Measurements from ENCODE around the gene MBNL1.
"Not testable (repeated sequence)": the region's sequence is repeated elsewhere in the genome, so short reads cannot be mapped to it uniquely, and the experiment has no call there.

Gene MBNL1

GRCh38 chr3:152365126-152365525 lies 96.4 kb downstream of the MBNL1 start:
- in situ Hi-C loops (cut with MboI; ENCODE audit: low sequenced_read_pairs, unreplicated experiment), result no loop called here
- TF ChIP-seq, protein P1, sequence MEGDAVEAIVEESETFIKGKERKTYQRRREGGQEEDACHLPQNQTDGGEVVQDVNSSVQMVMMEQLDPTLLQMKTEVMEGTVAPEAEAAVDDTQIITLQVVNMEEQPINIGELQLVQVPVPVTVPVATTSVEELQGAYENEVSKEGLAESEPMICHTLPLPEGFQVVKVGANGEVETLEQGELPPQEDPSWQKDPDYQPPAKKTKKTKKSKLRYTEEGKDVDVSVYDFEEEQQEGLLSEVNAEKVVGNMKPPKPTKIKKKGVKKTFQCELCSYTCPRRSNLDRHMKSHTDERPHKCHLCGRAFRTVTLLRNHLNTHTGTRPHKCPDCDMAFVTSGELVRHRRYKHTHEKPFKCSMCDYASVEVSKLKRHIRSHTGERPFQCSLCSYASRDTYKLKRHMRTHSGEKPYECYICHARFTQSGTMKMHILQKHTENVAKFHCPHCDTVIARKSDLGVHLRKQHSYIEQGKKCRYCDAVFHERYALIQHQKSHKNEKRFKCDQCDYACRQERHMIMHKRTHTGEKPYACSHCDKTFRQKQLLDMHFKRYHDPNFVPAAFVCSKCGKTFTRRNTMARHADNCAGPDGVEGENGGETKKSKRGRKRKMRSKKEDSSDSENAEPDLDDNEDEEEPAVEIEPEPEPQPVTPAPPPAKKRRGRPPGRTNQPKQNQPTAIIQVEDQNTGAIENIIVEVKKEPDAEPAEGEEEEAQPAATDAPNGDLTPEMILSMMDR (IDR thresholded peaks at IDR 0.05; ENCODE audit: borderline replicate concordance, control extremely low read depth, extremely low read depth, insufficient read depth, missing control alignments), result no peak
- DNase-seq (ENCODE audit: low spot score), result no peak

DNA sequence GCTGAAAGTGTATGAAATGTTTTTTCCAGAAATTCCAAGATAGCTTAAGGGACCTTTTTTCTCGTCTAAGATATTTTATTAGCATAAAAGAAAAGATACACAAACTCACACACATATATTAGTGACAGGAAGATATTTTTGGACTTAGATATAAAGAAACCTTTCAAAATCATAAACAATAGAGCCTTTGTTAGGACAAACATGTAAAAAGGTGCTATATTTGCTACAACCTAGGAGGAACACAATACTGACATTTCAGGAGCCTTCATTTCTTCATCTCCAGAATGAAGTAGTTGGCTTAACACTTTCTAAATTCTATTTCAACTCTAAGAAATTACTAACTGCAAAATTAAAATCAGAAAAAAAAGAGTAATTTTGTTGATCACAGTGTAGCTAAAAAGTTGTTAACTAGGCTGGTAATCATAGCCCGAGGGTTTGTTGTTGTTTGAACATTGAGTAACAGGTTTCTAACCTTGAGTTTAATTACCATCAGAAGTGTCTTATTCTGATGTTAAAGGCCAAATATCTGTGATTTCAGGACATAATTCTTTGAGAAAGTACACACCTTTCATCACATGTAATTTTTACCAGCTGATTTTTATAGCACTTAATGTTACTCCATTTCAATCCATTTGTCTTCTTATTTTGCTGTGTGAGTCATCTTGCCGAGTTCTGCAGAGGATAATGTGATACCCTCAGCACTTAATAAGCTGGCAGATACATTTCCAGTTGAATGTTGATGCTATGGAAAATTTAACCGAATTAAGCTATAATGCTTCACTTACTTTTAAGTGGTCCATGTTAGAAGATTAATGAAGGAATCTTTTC lies 97.3 kb downstream of the MBNL1 start:
- TF ChIP-seq, protein P1 (IDR thresholded peaks at IDR 0.05; ENCODE audit: borderline replicate concordance, control extremely low read depth, extremely low read depth, insufficient read depth, missing control alignments), result no peak
- DNase-seq (ENCODE audit: low spot score), result no peak
- in situ Hi-C loops (cut with MboI; ENCODE audit: low sequenced_read_pairs, unreplicated experiment), result no loop called here

DNA sequence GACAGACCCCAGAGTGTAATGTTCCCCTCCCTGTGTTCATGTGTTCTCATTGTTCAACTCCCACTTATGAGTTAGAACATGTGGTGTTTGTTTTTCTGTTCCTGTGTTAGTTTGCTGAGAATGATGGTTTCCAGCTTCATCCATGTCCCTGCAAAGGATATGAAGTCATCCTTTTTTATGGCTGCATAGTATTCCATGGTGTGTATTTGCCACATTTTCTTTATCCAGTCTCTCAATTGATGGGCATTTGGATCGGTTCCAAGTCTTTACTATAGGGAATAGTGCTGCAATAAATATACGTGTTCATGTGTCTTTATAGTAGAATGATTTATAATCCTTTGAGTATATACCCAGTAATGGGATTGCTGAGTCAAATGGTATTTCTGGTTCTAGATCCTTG lies 98.5 kb downstream of the MBNL1 start:
- DNase-seq (ENCODE audit: low spot score); in situ Hi-C loops (cut with MboI; ENCODE audit: low sequenced_read_pairs, unreplicated experiment): not testable (repeated sequence)

DNA sequence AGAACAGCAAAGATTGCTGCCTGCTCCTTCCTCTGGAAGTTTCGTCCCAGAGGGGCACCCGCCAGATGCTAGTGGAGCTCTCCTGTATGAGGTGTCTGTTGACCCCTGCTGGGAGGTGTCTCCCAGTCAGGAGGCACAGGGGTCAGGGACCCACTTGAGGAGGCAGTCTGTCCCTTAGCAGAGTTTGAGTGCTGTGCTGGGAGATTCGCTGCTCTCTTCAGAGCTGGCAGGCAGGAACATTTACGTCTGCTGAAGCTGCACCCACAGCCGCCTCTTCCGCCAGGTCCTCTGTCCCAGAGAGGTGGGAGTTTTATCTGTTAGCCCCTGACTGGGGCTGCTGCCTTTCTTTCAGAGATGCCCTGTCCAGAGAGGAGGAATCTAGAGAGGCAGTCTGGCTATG lies 103.9 kb downstream of the MBNL1 start:
- in situ Hi-C loops (cut with MboI; ENCODE audit: low sequenced_read_pairs, unreplicated experiment); DNase-seq (ENCODE audit: low spot score): not testable (repeated sequence)

DNA sequence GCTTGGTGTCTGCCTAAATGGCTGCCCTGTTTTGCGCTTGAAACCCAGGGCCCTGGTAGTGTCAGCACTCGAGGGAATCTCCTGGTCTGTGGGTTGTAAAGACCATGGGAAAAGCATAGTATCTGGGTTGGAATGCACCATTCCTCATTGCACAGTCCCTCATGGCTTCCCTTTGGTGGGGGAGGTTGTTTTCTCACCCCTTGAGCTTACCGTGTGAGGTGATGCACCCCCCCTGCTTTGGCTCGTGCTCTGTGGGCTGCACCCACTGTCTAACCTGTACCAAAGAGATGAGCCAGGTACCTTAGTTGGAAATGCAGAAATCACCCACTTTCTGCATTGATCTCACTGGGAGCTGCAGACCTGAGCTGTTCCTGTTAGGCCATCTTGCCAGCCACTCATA lies 104.7 kb downstream of the MBNL1 start:
- DNase-seq (ENCODE audit: low spot score), result no peak
- in situ Hi-C loops (cut with MboI; ENCODE audit: low sequenced_read_pairs, unreplicated experiment), result no loop called here
- TF ChIP-seq, protein P1 (IDR thresholded peaks at IDR 0.05; ENCODE audit: borderline replicate concordance, control extremely low read depth, extremely low read depth, insufficient read depth, missing control alignments), result no peak

DNA sequence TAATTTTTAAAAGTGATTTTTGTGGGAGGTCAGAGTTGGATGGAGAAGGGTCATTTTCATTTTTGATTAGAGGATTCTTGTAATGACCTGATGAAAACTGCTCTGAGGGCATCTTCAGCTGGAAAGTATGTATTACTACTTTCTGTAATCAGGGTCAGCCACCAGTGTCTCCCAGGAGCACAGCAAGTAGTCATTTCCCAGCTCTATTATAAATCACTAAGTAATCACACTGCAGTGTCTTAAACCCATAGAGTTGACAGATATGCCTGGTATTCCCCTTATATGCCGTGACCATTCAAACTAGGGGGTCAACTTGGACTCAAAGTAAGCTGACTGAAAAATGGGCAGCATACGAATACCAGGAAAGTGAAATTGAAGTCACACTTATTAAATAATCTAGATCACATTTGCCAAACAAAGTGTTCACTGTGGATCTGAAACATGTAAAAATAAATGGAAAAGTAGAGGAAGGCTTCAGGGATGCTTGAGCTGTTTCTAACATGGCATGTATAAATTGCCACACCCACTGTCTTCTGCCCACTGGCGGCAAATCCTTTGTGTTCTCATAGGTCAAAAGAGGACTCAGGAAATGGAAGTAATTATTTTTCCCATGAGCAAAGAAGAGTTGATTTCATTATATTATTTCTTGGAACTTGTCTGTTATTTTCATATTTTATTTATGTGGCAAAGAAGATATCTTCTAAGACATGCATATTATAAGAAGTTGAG lies 105.7 kb downstream of the MBNL1 start:
- no peak for DNase-seq (ENCODE audit: low spot score)
- in situ Hi-C loops (cut with MboI; ENCODE audit: low sequenced_read_pairs, unreplicated experiment), result no loop called here
- TF ChIP-seq, protein P1 (IDR thresholded peaks at IDR 0.05; ENCODE audit: borderline replicate concordance, control extremely low read depth, extremely low read depth, insufficient read depth, missing control alignments), result no peak

- TF ChIP-seq, protein P1 (IDR thresholded peaks at IDR 0.05; ENCODE audit: borderline replicate concordance, control extremely low read depth, extremely low read depth, insufficient read depth, missing control alignments), result no peak
- DNase-seq (ENCODE audit: low spot score), result no peak
- in situ Hi-C loops (cut with MboI; ENCODE audit: low sequenced_read_pairs, unreplicated experiment), result no loop called here
These were observed 106.8 kb downstream of the MBNL1 start for GRCh38 chr3:152375546-152375945.

Measured in GM13976 (cell line).